Amniotic stem cell (primary cell): ENCODE results near the gene CSPG4.
"Not testable (repeated sequence)": the region's sequence is repeated elsewhere in the genome, so short reads cannot be mapped to it uniquely, and the experiment has no call there.

Experiments used
- DNase-seq: peaks from one replicate; lab custom pipeline; 2025; lab: John Stamatoyannopoulos, UW

The CSPG4 gene

DNA sequence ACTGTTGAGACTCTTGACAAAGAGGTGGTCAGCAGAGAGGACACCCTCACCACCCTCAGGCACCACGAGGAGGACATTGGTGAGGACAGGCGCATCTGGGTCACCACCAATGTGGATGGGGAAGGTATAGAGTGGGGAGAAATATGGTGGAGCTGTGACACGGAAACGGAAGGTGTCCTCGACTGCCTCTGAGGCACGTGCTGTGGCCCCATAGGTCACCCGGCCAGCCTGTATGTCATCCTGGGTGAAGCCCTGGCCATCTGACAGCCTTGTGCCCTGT lies 24.4 kb downstream of the CSPG4 start:
- DNase-seq: no peak

DNA sequence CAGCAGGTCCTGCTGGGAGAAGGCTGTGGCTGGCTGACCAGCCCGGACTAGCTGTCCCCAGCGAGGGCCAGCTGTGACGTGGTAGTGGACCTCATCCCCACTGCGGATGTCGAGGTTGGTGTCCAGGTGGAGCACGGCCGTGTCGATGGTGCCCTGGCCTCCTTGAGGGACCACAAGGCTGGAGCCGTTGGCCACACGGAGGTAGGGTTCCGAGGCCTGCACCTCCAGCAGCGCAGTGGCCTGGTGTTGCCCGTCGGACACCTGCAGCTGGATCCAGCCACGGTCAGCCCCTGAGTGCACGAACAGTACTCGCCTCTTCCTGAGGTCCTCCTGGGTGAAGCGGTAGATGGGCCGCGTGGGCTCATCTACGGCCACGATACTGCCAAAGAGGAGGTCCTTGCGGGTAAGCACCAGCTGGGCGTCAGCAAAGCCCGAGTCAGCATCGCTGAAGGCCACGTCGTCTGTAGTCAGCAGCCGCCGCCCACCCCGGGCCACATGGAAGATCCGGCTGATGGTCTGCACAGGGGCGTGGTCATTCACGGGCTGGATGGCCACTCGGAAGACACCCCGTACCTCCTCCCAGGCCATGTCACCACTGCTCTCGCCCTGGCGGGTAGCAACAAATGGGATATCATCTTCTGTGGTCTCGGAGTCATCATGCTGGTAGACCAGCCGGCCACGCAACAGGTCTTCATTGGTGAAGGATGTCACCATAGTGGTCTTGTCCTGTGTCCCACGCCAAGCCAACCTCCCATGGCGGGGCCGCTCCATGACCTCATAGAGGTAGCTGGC lies 25.0 kb downstream of the CSPG4 start:
- no peak for DNase-seq

DNA sequence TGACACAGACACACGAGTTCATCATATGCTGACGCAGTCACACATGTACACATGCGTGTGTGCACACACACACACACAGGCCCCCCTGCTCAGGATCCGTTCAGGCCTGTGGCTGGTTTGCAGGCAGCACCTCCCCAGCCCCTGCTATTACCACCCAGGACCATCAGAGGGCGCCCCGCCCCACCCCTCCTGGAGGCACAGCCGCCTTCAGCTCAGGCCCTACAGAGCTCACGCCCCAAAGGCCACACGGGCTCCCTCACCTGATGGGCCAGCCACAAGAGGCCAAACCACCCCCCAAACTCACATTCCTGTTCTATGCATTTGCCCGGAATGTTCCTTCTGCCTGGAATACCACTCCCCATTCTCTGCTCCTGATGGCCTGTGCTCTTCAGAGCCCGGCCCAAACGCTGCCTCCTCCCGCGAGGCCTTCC lies 26.4 kb downstream of the CSPG4 start:
- DNase-seq: not testable (repeated sequence)

DNA sequence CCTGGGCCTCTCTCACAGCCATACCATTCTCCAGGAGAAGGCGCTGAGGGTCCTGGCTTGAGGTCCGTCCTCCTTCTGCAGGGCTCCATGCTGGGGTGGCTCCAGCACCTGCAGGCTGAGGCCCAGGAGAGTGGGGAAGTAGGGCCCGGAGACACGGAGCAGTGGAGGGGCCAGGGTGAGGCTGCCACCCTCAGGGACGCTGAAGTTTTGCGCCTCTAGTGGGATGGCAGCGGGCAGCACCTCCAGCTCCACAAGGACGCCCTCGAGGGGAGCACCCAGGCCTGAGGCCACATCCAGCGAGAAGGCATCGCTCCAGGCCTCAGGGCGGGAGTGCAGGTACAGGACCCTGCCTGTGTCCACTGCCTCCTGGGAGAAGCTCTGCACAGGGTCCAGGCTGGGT lies 27.5 kb downstream of the CSPG4 start:
- DNase-seq: no peak

DNA sequence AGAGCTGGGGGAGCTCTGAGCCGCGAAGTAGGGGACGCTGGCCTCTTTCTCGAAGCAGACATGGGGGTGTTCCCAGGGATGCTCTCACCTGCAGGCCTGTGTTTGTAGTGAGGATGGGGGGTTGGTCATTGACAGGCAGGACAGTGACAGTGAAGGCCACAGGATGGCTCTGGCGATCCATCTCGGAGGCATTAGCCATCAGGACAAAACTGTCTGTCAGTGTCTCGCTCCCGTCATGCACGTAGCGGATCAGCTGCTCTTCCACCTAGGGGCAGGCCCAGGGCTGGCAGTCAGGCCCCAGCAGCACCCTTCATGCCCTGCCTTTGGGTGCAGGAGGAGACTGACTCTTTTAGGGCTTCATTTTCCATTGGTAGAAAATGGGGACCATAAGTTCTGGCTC lies 28.0 kb downstream of the CSPG4 start:
- no peak for DNase-seq

DNA sequence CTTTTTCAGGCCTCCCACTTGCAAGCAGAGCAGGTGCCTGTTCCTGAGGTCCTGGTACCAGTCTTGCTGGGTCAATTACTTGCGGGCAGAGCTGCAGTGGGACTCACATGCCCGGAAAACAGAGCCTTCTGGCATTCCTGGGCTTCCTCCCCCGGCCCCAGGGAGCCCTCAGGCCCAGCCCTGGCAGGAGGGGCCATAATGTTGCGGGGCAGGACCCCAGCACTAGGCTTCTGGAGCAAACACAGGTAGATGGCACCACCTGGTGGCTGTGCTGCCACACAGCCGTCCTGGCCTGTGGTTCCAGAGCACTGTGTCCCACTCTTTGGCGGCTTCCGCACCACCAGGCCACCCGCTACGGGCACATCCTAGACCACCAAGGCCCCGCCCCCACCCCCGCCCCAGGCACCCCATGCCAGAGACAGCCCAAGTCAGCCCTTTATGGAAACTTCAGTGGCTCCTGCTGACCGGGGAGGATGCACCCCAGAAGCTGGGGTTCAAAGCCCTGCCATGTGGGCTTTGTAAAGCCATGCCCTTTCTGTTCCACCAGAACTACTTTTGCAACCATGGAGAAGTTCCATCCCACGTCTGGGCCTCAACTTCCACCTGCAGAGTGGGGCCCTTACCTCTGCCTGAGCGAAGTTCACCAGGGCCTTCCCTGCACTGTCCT lies 28.9 kb downstream of the CSPG4 start:
- DNase-seq: not testable (repeated sequence)

DNA sequence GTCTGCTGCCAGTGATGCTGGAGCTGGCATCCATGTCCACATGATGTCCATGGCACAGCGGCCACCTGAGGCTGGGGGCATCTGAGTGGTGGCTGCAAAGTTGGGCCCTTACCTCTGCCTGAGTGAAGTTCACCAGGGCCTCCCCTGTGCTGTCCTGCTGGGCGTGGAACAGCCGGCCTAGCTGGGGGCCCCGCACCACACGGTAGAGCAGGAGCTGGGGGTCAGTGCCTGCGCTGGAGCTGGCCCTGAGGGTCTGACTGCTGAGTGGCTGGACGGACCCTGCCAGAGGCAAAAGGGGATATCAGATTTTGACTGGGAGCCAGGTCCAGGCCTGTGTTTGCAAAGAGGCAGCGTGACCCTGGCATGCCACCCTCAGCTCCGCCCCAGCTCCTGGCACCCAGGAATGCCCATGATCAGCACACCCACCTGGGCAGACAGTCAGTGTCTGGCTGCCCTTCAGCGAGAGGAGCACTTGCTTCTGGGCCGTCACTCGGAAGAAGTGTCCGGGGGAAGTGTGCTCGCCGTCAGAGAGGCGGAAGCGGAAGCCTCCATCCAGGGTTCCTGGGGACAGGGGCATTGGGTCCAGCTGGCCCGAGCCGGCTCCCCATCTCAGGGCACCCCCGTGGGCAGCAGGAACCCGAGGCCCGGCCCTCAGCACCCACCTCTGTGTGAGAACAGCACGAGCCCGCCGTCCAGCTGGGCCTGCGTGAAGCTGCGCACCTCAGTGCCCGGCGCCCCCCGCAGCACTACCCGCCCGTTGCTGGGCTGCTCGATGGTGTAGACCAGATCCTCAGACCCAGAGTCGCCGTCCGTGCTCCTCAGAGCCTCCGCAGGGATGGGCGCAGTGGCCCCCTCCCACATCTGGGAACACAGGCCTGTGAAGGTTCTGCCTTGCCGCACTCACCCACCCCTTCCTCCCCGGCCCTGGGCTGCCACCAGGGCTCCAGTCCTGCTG lies 30.2 kb downstream of the CSPG4 start:
- no peak for DNase-seq

DNA sequence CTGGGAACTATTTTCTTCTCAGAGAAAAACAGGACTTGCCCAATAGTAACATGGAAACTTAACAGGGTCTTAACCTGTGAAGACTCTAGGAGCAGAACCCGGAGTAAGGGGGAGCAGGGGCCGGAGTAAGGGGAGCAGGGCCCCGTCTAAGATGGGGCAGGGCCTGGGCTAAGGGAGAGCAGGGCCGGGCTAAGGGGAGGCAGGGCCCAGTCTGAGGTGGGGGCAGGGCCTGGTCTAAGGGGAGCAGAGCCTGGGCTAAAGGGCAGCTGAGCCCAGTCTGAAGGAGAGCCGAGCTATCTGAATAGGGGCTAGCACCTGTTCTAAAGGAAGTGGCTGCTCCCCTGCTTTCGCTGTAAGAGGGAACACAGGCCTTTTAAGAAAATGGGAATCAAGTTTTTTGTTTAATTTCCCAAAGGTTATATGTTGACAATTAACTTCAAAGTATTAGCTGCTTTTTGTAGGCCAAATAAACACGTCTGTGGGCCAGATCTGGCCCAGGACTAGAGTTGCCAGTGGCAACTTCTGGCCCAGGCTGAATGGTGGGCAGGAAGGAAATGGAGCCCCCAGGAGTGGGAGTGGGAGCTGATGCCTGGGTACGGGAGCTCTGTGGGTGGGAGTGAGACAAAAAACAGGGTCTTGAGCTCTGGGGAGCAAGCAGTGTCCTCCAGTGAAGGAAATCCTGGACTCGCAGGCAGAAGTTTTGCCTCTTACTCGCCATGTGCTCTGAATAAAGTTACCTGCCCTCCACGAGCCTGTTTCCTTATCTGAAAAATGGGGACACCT lies 32.5 kb downstream of the CSPG4 start:
- DNase-seq: no peak

DNA sequence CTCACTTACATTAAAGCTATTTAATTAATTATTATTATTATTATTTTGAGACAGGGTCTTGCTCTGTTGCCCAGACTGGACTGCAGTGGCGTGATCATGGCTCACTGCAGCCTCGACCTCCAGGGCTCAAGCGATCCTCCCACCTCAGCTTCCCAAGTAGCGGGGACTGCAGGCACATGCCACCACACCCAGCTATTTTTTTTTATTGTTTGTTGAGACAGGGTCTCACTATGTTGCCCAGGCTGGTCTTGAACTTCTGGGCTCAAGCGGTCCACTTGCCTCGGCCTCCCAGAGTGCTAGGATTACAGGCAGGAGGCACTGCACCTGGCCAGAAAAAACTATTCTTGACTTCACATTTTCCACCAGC lies 34.3 kb downstream of the CSPG4 start:
- not testable (repeated sequence) for DNase-seq

DNA sequence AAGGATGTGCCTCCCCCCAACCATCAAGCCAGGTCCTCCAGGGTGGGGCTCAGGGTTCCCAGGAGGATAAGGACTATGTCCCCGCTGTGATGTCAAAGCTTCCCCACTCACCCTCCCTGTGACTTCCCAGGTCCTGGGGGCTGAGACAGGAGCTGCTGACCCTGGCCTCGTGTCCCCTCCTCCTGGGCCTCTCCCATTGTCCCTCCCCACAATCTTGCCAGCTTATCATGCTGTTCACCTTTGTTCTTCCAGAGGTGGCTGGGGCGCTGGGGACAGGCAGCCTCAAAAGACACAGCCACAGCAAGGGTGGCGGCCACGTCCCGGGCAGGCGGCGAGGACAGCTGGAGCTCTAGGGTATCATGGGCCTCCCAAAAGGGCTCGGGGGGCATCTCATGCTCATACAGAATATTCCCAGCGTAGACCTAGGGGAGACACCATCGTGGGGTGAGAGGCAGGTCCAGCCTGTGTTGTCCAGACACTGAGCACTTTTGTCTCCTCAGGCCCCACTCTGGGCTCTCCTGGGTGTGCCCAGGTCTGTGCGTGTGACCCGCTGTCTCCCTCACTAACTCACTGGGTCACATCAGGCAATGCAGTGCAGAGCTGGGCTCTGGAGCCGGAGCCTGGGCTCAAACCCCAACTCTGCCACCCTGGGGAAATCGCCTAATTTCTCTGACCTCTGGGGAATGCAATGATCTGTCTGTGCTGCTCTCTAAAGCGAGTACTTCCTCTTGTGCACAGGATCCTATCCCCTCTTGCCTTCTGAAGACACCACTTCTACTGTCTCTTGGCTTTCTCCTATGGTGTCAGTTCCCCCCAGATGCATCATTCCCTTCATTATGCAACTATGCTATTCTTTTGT lies 35.0 kb downstream of the CSPG4 start:
- DNase-seq: no peak

DNA sequence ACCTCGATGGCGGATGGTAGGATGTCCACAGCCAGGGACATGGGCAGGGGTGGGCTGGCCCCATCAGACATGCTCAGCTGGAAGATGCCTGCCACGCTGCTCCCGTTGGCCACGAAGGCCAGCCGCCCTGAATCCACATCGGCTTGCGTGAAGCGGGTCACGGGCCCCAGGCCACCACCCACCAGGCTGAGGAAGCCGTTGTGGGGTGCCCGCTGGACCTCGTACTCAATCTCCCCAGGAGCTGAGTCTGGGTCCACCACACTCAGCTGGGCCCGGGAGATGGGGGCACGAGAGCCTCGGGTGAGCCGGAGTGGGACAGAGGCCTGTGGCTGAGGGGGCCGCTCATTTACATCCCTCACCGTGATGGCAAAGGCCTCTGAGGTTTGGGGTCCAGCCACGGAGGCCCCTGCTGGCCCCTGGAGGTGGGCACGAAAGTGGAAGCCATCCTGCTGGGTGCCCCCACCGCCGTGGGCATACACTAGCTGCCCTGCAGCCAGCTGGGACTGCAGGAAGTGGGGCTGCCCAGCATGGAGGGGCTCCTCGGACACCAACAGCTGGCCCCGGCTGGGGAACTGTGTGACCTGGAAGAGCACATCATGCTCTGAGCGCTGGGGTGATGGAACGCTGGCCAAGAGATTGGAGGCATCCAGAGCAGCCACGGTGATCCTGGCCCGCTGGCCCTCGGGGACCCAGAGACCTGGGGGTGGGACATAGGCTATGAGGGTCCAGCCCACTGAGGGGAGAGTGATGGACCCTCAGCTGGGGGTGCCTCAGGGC lies 35.8 kb downstream of the CSPG4 start:
- DNase-seq: no peak

DNA sequence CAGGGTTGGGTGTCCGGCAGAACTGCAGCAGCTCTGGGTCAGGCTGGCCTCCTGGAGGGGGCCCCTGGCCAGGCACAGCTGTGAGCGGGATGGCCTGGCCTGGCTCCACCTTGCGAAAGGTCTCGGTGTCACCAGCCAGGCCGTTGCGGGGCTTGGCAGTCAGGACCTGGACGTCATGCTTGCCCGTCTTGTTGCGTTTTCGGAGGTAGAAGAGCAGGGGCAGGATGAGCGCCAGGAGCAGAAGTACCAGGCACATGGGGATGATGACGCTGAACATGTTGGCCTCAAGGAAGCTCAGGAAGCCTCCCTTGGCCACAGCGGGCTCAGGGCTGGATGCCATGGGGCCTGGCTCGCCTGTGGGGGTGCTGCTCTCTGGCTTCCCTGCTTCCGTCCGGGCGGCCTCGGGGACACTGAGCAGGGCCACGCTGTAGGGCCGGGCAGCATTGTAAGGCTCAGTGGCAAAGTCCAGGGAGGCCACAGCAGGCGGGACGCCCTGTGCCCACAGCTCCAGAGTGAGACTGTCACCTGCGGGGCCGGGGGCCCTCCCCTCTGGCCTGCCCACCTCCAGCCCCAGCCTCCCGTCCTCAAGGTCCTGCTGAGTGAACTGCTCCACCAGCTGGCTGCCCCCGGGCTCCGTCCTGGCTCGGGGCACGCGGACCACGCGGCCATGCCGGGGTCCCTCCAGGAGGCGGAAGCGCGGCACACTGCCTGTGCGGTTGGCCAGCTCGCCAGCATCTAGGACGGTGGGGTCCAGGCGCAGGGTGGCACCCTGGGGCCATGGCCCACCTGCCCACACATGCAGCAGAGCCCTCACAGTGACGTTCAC lies 36.9 kb downstream of the CSPG4 start:
- DNase-seq: no peak

DNA sequence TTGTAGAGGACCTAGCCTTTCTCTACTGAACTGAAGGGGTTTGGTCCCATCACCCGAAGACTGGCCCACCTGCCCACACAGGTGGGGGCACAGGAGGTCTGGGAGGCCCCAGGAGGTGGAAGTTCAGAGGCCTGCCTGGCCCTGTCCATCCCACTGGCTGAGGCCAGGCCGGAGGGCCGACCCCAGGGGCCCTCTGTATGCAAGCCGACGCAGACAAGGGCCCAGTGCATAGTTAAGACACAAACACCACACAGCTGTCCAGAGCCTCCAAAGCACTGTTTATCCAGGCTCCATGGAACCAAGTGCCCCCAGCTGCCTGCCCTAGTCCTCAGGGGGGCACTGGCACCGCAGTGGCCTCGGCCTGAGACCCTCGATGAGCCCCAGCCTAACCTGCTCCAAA lies 38.3 kb downstream of the CSPG4 start:
- no peak for DNase-seq

DNA sequence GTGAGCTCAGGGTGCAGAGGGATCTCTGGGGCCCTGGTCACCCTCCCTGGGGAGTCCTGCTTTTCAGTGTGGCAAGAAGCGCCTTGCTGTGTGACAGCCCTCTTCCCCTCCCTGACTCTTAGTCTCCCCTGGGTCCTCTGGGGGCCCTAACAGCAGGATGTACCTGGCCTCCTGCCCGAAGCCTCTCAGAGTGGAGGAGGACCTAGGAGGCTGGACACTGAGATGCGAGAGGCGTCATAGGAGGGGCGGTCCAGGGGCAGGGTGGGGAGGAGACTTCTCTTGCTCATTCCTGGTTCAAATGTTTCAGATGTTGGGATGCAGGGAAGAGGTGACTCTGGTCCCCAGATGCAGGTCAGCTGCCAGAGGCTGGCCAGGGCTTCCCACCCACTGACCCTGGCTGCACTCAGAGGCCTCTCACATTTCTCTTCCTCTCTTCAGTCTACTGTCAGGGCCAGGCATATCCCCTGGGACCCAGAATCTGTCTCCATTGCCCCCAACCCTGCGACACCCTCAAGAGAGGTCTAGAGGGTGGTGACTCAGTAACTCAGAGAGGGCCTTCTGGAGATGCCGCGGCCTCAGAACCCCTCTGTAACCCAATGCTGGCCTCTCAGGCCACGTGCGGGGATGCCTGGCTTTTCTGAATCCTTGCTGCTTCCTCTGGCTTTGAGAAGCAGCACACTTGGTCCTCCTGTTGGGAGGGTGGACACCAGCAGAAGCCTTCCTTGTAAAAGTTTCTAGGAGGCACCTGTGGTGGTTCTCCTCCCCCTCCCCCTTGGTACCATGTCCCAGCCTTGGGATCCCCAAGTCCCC lies 39.0 kb downstream of the CSPG4 start:
- DNase-seq: peak; percentile 45

DNA sequence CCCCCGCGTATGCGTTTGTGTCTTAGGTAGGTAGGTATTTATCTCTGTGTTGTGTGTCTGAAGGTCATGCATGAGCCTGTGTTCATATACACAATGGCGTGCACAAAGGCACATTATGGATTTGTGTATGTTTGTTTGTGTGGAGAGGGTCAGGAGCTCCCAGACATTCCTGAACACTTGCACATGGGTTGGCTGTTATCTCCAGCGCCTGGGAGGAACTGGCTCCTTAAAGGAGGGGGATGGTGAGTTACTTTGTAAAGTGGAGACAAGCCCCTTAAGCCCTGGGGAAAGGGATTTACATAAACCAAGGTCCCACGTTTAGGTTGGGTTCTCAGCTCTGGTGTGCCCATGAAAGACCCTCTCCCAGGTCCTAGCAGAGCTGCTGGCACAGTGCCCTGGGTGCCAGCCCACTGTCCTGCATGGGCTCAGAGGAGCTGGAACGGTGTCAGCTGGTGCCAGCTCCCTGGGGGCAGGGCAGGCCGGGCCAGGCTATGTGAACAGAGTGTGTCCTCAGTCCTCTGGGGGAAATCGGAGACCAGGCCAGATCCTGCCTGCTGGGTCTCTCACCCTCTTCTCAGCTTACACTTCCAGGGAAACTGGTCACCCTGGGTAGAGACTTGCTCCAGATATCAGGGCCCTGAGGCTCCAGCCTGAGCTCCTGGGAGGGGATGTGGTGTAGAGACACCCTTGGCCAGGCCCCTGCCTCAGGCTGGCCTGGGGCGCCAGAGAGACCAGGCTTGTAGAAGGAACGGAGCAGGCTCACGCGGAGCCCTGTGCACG lies 39.8 kb downstream of the CSPG4 start:
- peak; percentile 31 for DNase-seq

DNA sequence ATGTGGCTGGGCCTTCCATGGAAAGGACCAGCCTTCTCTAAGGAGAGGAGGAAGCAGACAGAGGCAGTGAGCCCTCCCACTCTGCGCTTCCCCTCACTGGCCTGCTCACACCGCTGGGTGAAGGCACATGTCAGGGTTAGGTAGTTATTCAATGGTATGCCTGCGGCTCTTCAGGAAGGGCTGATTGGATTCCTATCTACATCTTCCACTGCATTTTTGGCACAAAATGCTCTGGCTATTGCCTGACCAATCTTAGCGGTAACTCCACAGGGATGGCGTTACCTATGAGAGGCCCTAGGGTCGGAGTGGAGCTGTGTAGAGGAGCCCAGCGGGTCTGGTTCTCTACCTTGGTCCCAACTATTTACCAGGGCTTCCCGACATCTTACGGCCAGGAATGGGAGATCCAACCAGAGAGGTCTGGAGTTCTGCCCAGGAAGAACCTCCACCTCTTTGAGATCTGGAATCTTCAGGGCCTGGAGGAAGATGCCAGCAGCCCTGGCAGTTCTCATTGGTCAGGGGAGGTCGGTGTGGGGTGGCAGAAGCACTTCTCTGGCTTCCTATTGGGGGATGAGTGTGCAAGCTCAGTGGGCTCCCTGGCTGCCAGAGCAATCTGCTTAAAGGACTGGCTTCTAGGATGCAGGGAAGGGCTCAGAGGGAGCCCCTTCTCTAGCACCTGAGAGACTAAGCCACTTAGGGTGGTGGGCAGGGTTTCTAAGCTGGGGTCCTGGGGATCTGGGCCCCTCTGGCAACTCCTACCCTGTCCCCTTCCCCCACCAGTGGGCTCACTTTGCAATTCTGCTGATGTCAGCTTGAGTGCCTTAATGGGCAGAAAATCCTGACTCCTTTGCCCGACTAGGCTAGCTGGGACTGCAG lies 40.7 kb downstream of the CSPG4 start:
- no peak for DNase-seq

DNA sequence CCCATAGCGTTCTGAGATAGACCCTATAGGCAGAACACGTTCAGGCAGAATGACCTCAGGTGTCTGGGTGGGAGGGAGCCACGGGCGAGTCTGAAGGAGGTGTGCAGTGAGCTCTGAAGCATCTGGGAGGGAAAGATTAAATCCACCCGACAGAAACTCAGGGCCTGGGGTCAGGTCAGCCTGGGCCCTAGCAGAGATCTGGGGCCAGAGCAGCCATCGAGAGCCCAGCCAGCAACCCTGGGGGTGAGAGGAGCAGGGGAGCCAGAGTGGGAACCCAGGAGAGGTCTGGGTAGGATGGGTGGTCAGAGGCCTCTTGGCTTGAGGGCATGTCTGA lies 42.8 kb downstream of the CSPG4 start:
- DNase-seq: no peak
